ENCODE results near the gene RPP40.

RPP40 gene

DNA sequence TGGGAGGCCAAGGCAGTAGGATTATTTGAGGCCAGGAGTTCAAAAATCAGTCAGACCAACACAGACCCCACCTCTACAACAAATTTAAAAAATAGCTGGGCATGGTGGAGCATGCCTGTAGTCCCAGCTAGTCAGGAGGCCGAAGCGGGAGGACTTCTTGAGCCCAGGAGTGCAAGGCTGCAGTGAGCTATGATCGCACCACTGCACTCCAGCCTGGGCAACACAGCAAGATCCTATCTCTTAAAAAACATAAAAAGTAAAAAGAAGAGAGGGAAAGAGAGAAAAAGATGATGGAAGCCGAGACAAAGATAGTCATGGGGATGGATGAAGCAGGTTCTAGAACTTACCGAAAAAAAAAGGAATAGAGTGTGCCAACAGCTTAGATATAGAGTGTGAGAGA, 25.8 kb upstream of the RPP40 start:
- H3K14ac ChIP-seq (ENCODE audit: low read length in 2 of 2): no peak overlapping the region
- peaks cover 6% of the 10 kb centered on the region for H3K4me1 ChIP-seq (ENCODE audit: control insufficient read depth, insufficient read depth, low read depth, low read length)
- H2BK15ac ChIP-seq (ENCODE audit: low read depth, poor library complexity, severe bottlenecking): no peak overlapping the region
- H3K18ac ChIP-seq (ENCODE audit: low read depth in 1 of 2, low read length in 2 of 2): no peak overlapping the region
- H3K36me3 ChIP-seq (ENCODE audit: control insufficient read depth in 1 of 2, insufficient read depth in 2 of 2, low read depth in 1 of 2, low read length in 2 of 2): no peaks in the 10 kb centered on the region
- H2BK12ac ChIP-seq (ENCODE audit: low read length in 2 of 2): no peak overlapping the region
- no peak overlapping the region for H2BK5ac ChIP-seq (ENCODE audit: low read depth, low read length, poor library complexity, severe bottlenecking)
- no peak overlapping the region for H2BK120ac ChIP-seq (ENCODE audit: low read depth, low read length)
- H3K4ac ChIP-seq (ENCODE audit: low read depth in 1 of 2, low read length in 2 of 2): no peak overlapping the region
- H3K27me3 ChIP-seq (ENCODE audit: control insufficient read depth in 1 of 2, insufficient read depth in 1 of 2, low read length in 2 of 2): no peaks in the 10 kb centered on the region
- no peaks in the 10 kb centered on the region for H3K79me1 ChIP-seq (replicated peaks; ENCODE audit: low read length, poor library complexity, severe bottlenecking)
- no peak overlapping the region for H3K4me3 ChIP-seq (ENCODE audit: insufficient read depth in 1 of 2, low read depth in 1 of 2, low read length in 2 of 2)
- H3K4me2 ChIP-seq (ENCODE audit: low read length, poor library complexity, severe bottlenecking): no peak overlapping the region
- H3K27ac ChIP-seq (ENCODE audit: low read length, poor library complexity, severe bottlenecking): no peak overlapping the region
- H3K9ac ChIP-seq (ENCODE audit: low read length): no peak overlapping the region
- H3K9me3 ChIP-seq (ENCODE audit: control insufficient read depth, low read length): no peaks in the 10 kb centered on the region
- DNase-seq: no peak
- 100% methylated on average over 4 of the region's 5 CpGs for WGBS
- H3K23ac ChIP-seq (ENCODE audit: low read length in 2 of 2): no peak overlapping the region
- no peak overlapping the region for H2AK5ac ChIP-seq (ENCODE audit: low read length, severe bottlenecking)
- no peak overlapping the region for H4K8ac ChIP-seq (ENCODE audit: low read length)
- H2AFZ ChIP-seq (ENCODE audit: low read depth, low read length): no peak overlapping the region
- H4K91ac ChIP-seq (ENCODE audit: low read length): no peak overlapping the region

DNA sequence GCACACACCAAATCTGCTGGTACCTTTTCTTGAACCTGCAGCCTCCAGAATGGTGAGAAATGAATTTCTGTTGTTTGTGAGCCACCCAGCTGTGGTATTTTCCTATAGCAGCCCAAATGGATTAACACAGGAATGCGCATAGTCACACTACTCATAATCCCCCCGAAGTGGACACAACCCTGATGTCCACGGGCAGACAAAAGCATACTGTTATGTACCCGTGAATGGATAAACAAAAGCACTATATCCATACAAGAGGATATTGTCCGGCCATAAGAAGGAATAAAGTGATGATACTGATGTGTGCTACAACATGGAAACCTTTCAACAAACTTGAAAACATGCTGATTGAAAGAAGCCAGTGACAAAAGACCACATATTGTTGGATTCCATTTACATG, 25.1 kb upstream of the RPP40 start:
- Histone ChIP-seq H2AK5ac (ENCODE audit: low read length, severe bottlenecking) (no peak overlapping the region), H2BK5ac (ENCODE audit: low read depth, low read length, poor library complexity, severe bottlenecking) (no peak overlapping the region), H3K23ac (ENCODE audit: low read length in 2 of 2) (no peak overlapping the region), H3K27me3 (ENCODE audit: control insufficient read depth in 1 of 2, insufficient read depth in 1 of 2, low read length in 2 of 2) (no peaks in the 10 kb centered on the region), H3K36me3 (ENCODE audit: control insufficient read depth in 1 of 2, insufficient read depth in 2 of 2, low read depth in 1 of 2, low read length in 2 of 2) (peaks cover 0 to 2% of the 10 kb centered on the region in 2 experiments), H3K9me3 (ENCODE audit: control insufficient read depth, low read length) (no peaks in the 10 kb centered on the region), H3K79me1 (replicated peaks; ENCODE audit: low read length, poor library complexity, severe bottlenecking) (no peaks in the 10 kb centered on the region), H3K4me3 (ENCODE audit: insufficient read depth in 1 of 2, low read depth in 1 of 2, low read length in 2 of 2) (no peak overlapping the region), H3K9ac (ENCODE audit: low read length) (no peak overlapping the region), H2BK15ac (ENCODE audit: low read depth, poor library complexity, severe bottlenecking) (no peak overlapping the region), H3K4me2 (ENCODE audit: low read length, poor library complexity, severe bottlenecking) (no peak overlapping the region), H4K8ac (ENCODE audit: low read length) (no peak overlapping the region), H3K18ac (ENCODE audit: low read depth in 1 of 2, low read length in 2 of 2) (no peak overlapping the region), H2AFZ (ENCODE audit: low read depth, low read length) (no peak overlapping the region), H3K4me1 (ENCODE audit: control insufficient read depth, insufficient read depth, low read depth, low read length) (peaks cover 6% of the 10 kb centered on the region), H3K14ac (ENCODE audit: low read length in 2 of 2) (no peak overlapping the region), H2BK12ac (ENCODE audit: low read length in 2 of 2) (peak overlapping the region in 1 of 2 experiments; percentile 59), H4K91ac (ENCODE audit: low read length) (no peak overlapping the region), H2BK120ac (ENCODE audit: low read depth, low read length) (no peak overlapping the region), H3K4ac (ENCODE audit: low read depth in 1 of 2, low read length in 2 of 2) (no peak overlapping the region), H3K27ac (ENCODE audit: low read length, poor library complexity, severe bottlenecking) (no peak overlapping the region)
- WGBS: no CpG with 5 or more reads among the region's 5 CpGs
- no peak for DNase-seq

- no peak overlapping the region for H3K18ac ChIP-seq (ENCODE audit: low read depth in 1 of 2, low read length in 2 of 2)
- no peak overlapping the region for H3K4me3 ChIP-seq (ENCODE audit: insufficient read depth in 1 of 2, low read depth in 1 of 2, low read length in 2 of 2)
- no peak overlapping the region for H4K8ac ChIP-seq (ENCODE audit: low read length)
- H2BK120ac ChIP-seq (ENCODE audit: low read depth, low read length): no peak overlapping the region
- no peak overlapping the region for H3K27ac ChIP-seq (ENCODE audit: low read length, poor library complexity, severe bottlenecking)
- H3K4me1 ChIP-seq (ENCODE audit: control insufficient read depth, insufficient read depth, low read depth, low read length): peaks cover 6% of the 10 kb centered on the region
- peaks cover 0 to 4% of the 10 kb centered on the region in 2 experiments for H3K36me3 ChIP-seq (ENCODE audit: control insufficient read depth in 1 of 2, insufficient read depth in 2 of 2, low read depth in 1 of 2, low read length in 2 of 2)
- WGBS: over 99% methylated on average over 7 of the region's 7 CpGs
- no peaks in the 10 kb centered on the region for H3K79me1 ChIP-seq (replicated peaks; ENCODE audit: low read length, poor library complexity, severe bottlenecking)
- no peak overlapping the region for H3K4me2 ChIP-seq (ENCODE audit: low read length, poor library complexity, severe bottlenecking)
- H2AFZ ChIP-seq (ENCODE audit: low read depth, low read length): no peak overlapping the region
- DNase-seq: no peak
- H3K23ac ChIP-seq (ENCODE audit: low read length in 2 of 2): no peak overlapping the region
- H3K4ac ChIP-seq (ENCODE audit: low read depth in 1 of 2, low read length in 2 of 2): no peak overlapping the region
- no peak overlapping the region for H3K14ac ChIP-seq (ENCODE audit: low read length in 2 of 2)
- H4K91ac ChIP-seq (ENCODE audit: low read length): no peak overlapping the region
- no peak overlapping the region for H3K9ac ChIP-seq (ENCODE audit: low read length)
- H3K9me3 ChIP-seq (ENCODE audit: control insufficient read depth, low read length): no peaks in the 10 kb centered on the region
- H2BK15ac ChIP-seq (ENCODE audit: low read depth, poor library complexity, severe bottlenecking): no peak overlapping the region
- no peak overlapping the region for H2AK5ac ChIP-seq (ENCODE audit: low read length, severe bottlenecking)
- H2BK12ac ChIP-seq (ENCODE audit: low read length in 2 of 2): no peak overlapping the region
- H2BK5ac ChIP-seq (ENCODE audit: low read depth, low read length, poor library complexity, severe bottlenecking): no peak overlapping the region
- no peaks in the 10 kb centered on the region for H3K27me3 ChIP-seq (ENCODE audit: control insufficient read depth in 1 of 2, insufficient read depth in 1 of 2, low read length in 2 of 2)
Measured at GRCh38 chr6:5028301-5028700, 24.5 kb upstream of the RPP40 start.

GRCh38 chr6:5025911-5026819, 22.3 kb upstream of the RPP40 start:
- H3K4me1 ChIP-seq (ENCODE audit: control insufficient read depth, insufficient read depth, low read depth, low read length): peaks cover 2% of the 10 kb centered on the region
- no peaks in the 10 kb centered on the region for H3K79me1 ChIP-seq (replicated peaks; ENCODE audit: low read length, poor library complexity, severe bottlenecking)
- peak overlapping the region; percentile 43 for H2AFZ ChIP-seq (ENCODE audit: low read depth, low read length)
- no peaks in the 10 kb centered on the region for H3K27me3 ChIP-seq (ENCODE audit: control insufficient read depth in 1 of 2, insufficient read depth in 1 of 2, low read length in 2 of 2)
- H4K91ac ChIP-seq (ENCODE audit: low read length): peak overlapping the region; percentile 56
- H2AK5ac ChIP-seq (ENCODE audit: low read length, severe bottlenecking): no peak overlapping the region
- no peak overlapping the region for H2BK5ac ChIP-seq (ENCODE audit: low read depth, low read length, poor library complexity, severe bottlenecking)
- peak overlapping the region; percentile 84 to 86 for H3K4ac ChIP-seq (ENCODE audit: low read depth in 1 of 2, low read length in 2 of 2)
- peak overlapping the region; percentile 82 for H3K9ac ChIP-seq (ENCODE audit: low read length)
- H3K9me3 ChIP-seq (ENCODE audit: control insufficient read depth, low read length): no peaks in the 10 kb centered on the region
- peak; percentile 78 for DNase-seq
- H2BK15ac ChIP-seq (ENCODE audit: low read depth, poor library complexity, severe bottlenecking): peak overlapping the region; percentile 54
- 1% methylated on average over 34 of the region's 35 CpGs for whole genome bisulfite sequencing
- H3K36me3 ChIP-seq (ENCODE audit: control insufficient read depth in 1 of 2, insufficient read depth in 2 of 2, low read depth in 1 of 2, low read length in 2 of 2): peaks cover 0 to 4% of the 10 kb centered on the region in 2 experiments
- H2BK120ac ChIP-seq (ENCODE audit: low read depth, low read length): peak overlapping the region; percentile 12
- peak overlapping the region; percentile 68 for H3K4me2 ChIP-seq (ENCODE audit: low read length, poor library complexity, severe bottlenecking)
- no peak overlapping the region for H3K27ac ChIP-seq (ENCODE audit: low read length, poor library complexity, severe bottlenecking)
- peak overlapping the region; percentile 92 for H4K8ac ChIP-seq (ENCODE audit: low read length)
- H2BK12ac ChIP-seq (ENCODE audit: low read length in 2 of 2): peak overlapping the region; percentile 25 to 67
- H3K14ac ChIP-seq (ENCODE audit: low read length in 2 of 2): no peak overlapping the region
- H3K23ac ChIP-seq (ENCODE audit: low read length in 2 of 2): no peak overlapping the region
- peak overlapping the region; percentile 62 to 83 for H3K18ac ChIP-seq (ENCODE audit: low read depth in 1 of 2, low read length in 2 of 2)
- H3K4me3 ChIP-seq (ENCODE audit: insufficient read depth in 1 of 2, low read depth in 1 of 2, low read length in 2 of 2): peak overlapping the region; percentile 42 to 81
